ENCODE results near the gene RTF2.

DNA sequence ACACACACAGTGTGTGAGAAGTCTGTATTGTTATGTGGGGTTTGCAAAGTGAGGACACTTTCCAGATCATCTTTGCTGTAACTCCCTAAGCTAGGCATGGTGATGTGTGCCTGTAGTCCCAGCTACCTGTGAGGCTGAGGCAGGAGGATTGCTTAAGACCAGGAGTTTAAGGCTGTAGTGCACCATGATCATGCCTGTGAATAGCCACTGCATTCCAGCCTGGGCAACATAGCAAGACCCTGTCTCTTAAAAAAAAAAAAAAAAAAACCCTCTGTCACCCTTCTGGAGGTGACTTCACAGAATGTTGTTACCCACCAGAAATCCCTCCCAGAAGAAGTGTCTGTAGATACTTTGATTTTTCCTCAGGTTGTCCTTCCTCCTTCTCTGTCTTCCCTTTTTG lies 41.5 kb upstream of the RTF2 start:
- TF ChIP-seq MAFK (IDR thresholded peaks at IDR 0.05; ENCODE audit: partially characterized antibody) (no peak), CEBPB (IDR thresholded peaks at IDR 0.05) (no peak), NR3C1 (IDR thresholded peaks at IDR 0.05) (no peak), MAZ (IDR thresholded peaks at IDR 0.05; ENCODE audit: borderline replicate concordance, low read depth, low read length) (no peak), SREBF2 (IDR thresholded peaks at IDR 0.05) (no peak)
- TF ChIP-seq, protein P1, sequence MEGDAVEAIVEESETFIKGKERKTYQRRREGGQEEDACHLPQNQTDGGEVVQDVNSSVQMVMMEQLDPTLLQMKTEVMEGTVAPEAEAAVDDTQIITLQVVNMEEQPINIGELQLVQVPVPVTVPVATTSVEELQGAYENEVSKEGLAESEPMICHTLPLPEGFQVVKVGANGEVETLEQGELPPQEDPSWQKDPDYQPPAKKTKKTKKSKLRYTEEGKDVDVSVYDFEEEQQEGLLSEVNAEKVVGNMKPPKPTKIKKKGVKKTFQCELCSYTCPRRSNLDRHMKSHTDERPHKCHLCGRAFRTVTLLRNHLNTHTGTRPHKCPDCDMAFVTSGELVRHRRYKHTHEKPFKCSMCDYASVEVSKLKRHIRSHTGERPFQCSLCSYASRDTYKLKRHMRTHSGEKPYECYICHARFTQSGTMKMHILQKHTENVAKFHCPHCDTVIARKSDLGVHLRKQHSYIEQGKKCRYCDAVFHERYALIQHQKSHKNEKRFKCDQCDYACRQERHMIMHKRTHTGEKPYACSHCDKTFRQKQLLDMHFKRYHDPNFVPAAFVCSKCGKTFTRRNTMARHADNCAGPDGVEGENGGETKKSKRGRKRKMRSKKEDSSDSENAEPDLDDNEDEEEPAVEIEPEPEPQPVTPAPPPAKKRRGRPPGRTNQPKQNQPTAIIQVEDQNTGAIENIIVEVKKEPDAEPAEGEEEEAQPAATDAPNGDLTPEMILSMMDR (IDR thresholded peaks at IDR 0.05), result no peak

Measured in A549 (cell line).